ENCODE data around the gene MRPS15.

DNA sequence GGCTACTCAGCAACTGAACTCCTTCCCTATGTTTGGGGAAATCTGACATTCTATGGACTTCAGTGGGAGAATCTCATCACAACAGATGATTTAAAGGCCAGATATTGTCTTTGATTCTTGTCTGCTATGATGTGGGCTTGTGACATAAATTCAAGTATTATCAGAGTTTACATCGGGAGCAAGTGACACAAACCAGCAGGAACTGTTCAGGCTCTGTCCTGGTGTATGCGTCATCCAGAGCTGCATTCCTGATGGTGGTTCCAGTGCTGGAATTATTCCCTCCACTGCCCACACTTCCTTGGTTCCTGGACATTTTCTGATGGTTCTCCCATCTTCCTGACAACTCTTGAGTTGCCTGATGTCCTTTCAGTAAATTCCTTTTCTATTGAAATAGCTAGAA lies 55.7 kb downstream of the MRPS15 start:
- TF ChIP-seq, protein P1, sequence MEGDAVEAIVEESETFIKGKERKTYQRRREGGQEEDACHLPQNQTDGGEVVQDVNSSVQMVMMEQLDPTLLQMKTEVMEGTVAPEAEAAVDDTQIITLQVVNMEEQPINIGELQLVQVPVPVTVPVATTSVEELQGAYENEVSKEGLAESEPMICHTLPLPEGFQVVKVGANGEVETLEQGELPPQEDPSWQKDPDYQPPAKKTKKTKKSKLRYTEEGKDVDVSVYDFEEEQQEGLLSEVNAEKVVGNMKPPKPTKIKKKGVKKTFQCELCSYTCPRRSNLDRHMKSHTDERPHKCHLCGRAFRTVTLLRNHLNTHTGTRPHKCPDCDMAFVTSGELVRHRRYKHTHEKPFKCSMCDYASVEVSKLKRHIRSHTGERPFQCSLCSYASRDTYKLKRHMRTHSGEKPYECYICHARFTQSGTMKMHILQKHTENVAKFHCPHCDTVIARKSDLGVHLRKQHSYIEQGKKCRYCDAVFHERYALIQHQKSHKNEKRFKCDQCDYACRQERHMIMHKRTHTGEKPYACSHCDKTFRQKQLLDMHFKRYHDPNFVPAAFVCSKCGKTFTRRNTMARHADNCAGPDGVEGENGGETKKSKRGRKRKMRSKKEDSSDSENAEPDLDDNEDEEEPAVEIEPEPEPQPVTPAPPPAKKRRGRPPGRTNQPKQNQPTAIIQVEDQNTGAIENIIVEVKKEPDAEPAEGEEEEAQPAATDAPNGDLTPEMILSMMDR (IDR thresholded peaks at IDR 0.05; ENCODE audit: borderline replicate concordance, extremely low read depth, low read length, poor library complexity, severe bottlenecking): no peak
- TF ChIP-seq EZH2 (IDR thresholded peaks at IDR 0.05; ENCODE audit: borderline replicate concordance, low read depth, low read length, severe bottlenecking): no peak

All from DND-41 (cell line).